ENCODE data around the gene EGLN3. TPM values are rescaled to one million over a fixed set of nuclear protein-coding genes. Genes with fewer than 3 reads are reported as not detected.

Gene EGLN3
- total RNA-seq, 3 donors from 2014 or later (not counting 1 experiment from before 2014, with no cell fraction given): 0.52 to 1.1 (median 0.57) TPM

DNA sequence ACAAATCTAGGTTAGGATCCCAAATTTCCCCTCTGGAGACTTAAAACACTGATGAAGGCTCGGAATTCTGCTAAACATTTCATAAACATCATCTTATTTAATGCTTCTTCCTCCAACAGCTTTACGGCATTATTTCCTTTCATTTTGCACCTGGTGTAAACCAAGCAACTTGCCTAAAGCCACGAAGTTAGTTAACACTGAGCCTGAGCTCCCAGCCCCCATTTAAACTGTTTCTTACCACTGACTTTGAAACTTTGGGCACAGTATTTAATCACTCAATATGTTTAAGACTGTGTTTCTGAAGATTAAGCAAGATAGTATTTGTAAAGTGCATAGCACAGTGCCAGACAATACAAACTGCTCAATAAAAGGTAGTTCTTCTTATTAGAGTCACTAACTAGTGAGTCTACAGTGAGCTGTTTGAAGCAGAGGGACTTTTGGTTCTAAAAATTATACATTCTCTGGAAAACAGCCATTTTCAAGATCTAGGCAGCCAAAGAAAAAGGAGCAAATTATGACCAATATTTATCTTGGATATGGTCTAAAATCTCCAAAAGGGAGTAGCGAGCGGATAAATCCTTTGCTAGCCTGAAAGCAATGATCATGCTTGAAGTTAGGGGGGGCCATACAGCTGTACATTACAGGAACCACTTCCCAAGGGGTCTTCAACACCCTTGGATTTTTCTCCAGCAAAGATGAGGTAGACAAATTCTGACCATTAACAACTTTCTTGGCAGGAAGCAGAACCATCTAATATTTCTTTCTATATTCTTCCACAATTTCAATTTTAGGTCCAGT, 4.0 kb downstream of the EGLN3 start:
- no peak overlapping the region for H3K27ac ChIP-seq (ENCODE audit: low read length)
- TF ChIP-seq CTCF (IDR thresholded peaks at IDR 0.05): no peak
- H3K9me3 ChIP-seq (ENCODE audit: control insufficient read depth, insufficient read depth, low read length): no peaks in the 10 kb centered on the region
- H3K4me1 ChIP-seq (ENCODE audit: control insufficient read depth, insufficient read depth, low read length): peaks cover 18% of the 10 kb centered on the region
- H3K36me3 ChIP-seq (ENCODE audit: control insufficient read depth, insufficient read depth, low read length): no peaks in the 10 kb centered on the region
- peaks cover 30 to 40% of the 10 kb centered on the region in 2 donors for H3K27me3 Mint-ChIP-seq (ENCODE audit: low read depth in 2 of 2)
- H3K4me1 Mint-ChIP-seq: peaks cover 19 to 21% of the 10 kb centered on the region in 2 donors
- H3K4me3 Mint-ChIP-seq: no peak overlapping the region
- no peaks in the 10 kb centered on the region for H3K36me3 Mint-ChIP-seq
- DNase-seq: no peak
- peaks cover 16% of the 10 kb centered on the region for H3K27me3 ChIP-seq (ENCODE audit: control insufficient read depth, insufficient read depth, low read length)
- 43% methylated on average over 5 of the region's 5 CpGs for WGBS (ENCODE audit: insufficient coverage)
- H3K27ac Mint-ChIP-seq: no peak overlapping the region
- H3K9me3 Mint-ChIP-seq: no peaks in the 10 kb centered on the region
- no peak for ATAC-seq
- intact Hi-C loops (cut with micrococcal nuclease): no loop called here
- no peak overlapping the region for H3K4me3 ChIP-seq (ENCODE audit: low read length)

- no peaks in the 10 kb centered on the region for H3K36me3 Mint-ChIP-seq
- H3K27me3 Mint-ChIP-seq (ENCODE audit: low read depth in 2 of 2): peaks cover 21 to 34% of the 10 kb centered on the region in 2 donors
- no peak for ATAC-seq
- Histone ChIP-seq H3K4me1 (ENCODE audit: control insufficient read depth, insufficient read depth, low read length) (peaks cover 9% of the 10 kb centered on the region), H3K36me3 (ENCODE audit: control insufficient read depth, insufficient read depth, low read length) (no peaks in the 10 kb centered on the region), H3K4me3 (ENCODE audit: low read length) (no peak overlapping the region), H3K9me3 (ENCODE audit: control insufficient read depth, insufficient read depth, low read length) (no peaks in the 10 kb centered on the region), H3K27me3 (ENCODE audit: control insufficient read depth, insufficient read depth, low read length) (peaks cover 5% of the 10 kb centered on the region), H3K27ac (ENCODE audit: low read length) (no peak overlapping the region)
- H3K9me3 Mint-ChIP-seq: no peaks in the 10 kb centered on the region
- H3K4me3 Mint-ChIP-seq: no peak overlapping the region
- H3K27ac Mint-ChIP-seq: no peak overlapping the region
- H3K4me1 Mint-ChIP-seq: peaks cover 9 to 11% of the 10 kb centered on the region in 2 donors
- no peak for TF ChIP-seq CTCF (IDR thresholded peaks at IDR 0.05)
- DNase-seq: no peak
- 88% methylated on average over 4 of the region's 4 CpGs for WGBS (ENCODE audit: insufficient coverage)
- intact Hi-C loops (cut with micrococcal nuclease): no loop called here
These were observed 5.4 kb downstream of the EGLN3 start for GRCh38 chr14:33945210-33946088.

DNA sequence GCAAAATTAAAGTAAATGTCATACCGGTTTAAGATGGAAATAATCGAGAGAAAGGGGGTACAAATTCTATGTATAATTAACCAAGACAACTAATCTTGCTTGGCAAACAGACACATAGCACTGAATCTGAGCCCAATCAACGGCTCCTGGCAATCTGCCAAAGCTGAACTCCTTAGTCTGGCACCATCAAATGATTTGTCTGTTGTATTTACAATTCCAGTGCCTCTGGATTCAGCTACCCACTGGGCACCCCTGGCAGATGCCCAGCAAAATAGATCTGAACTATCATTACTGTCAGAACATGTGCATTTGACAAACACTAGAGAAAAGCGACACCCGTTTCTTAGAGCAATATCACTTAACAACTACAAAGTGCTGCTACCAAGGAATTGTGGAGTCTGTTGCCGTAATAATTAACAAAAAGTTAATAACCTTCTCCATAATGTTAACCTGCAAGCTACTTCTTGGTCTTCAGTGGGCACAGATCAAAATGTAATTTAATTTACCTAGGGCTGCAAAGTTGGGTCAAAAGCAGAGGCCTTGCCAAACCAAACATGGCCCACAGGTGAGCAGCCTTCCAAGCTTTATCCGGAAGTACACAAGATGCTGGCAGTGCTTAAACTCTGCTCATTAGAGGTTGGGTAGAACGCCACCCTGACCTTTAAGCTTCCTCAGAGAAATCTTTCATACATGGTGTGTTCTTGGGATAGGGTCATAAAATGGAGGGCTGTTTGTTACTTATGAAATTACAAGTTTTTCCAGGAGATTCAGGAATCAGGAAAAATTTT, 7.6 kb downstream of the EGLN3 start:
- H3K4me3 Mint-ChIP-seq: no peak overlapping the region
- ATAC-seq: no peak
- intact Hi-C loops (cut with micrococcal nuclease): no loop called here
- Histone ChIP-seq H3K9me3 (ENCODE audit: control insufficient read depth, insufficient read depth, low read length) (no peaks in the 10 kb centered on the region), H3K27me3 (ENCODE audit: control insufficient read depth, insufficient read depth, low read length) (no peaks in the 10 kb centered on the region), H3K4me1 (ENCODE audit: control insufficient read depth, insufficient read depth, low read length) (no peaks in the 10 kb centered on the region), H3K27ac (ENCODE audit: low read length) (no peak overlapping the region), H3K36me3 (ENCODE audit: control insufficient read depth, insufficient read depth, low read length) (no peaks in the 10 kb centered on the region), H3K4me3 (ENCODE audit: low read length) (no peak overlapping the region)
- H3K36me3 Mint-ChIP-seq: no peaks in the 10 kb centered on the region
- no peak overlapping the region for H3K27ac Mint-ChIP-seq
- H3K27me3 Mint-ChIP-seq (ENCODE audit: low read depth in 2 of 2): peaks cover 5 to 24% of the 10 kb centered on the region in 2 donors
- no peak for TF ChIP-seq CTCF (IDR thresholded peaks at IDR 0.05)
- H3K4me1 Mint-ChIP-seq: peaks cover 9 to 10% of the 10 kb centered on the region in 2 donors
- no peaks in the 10 kb centered on the region for H3K9me3 Mint-ChIP-seq
- WGBS (ENCODE audit: insufficient coverage): 74% methylated on average over 8 of the region's 8 CpGs
- DNase-seq: no peak

All from natural killer cell (primary cell).